ENCODE data around the gene POU3F1. TPM values are rescaled to one million over a fixed set of nuclear protein-coding genes. Genes with fewer than 3 reads are reported as not detected.

The POU3F1 gene
- total RNA-seq, 2 donors from 2014 or later: 0.20 to 0.46 TPM

GRCh38 chr1:38089712-38090360, 43.2 kb upstream of the POU3F1 start:
- H3K9ac ChIP-seq (ENCODE audit: extremely low read depth, low read length, poor library complexity, severe bottlenecking): no peak overlapping the region
- no peak overlapping the region for H3K27ac Mint-ChIP-seq
- no peak overlapping the region for H3K4me3 Mint-ChIP-seq
- no peaks in the 10 kb centered on the region for H3K36me3 Mint-ChIP-seq (ENCODE audit: low read depth)
- H3K9me3 Mint-ChIP-seq: no peaks in the 10 kb centered on the region
- H3K27ac ChIP-seq (ENCODE audit: low read depth, low read length): no peak overlapping the region
- no peaks in the 10 kb centered on the region for H3K4me1 ChIP-seq (ENCODE audit: control insufficient read depth, insufficient read depth, low read length)
- peaks cover 2% of the 10 kb centered on the region for H3K4me1 Mint-ChIP-seq
- no peaks in the 10 kb centered on the region for H3K27me3 ChIP-seq (ENCODE audit: control insufficient read depth, insufficient read depth, low read length, poor library complexity, severe bottlenecking)
- H3K27me3 Mint-ChIP-seq (ENCODE audit: insufficient read depth): peaks cover 9% of the 10 kb centered on the region
- H3K36me3 ChIP-seq (ENCODE audit: control insufficient read depth, insufficient read depth, low read length): no peaks in the 10 kb centered on the region
- 89% methylated on average over 9 to 11 of the region's 11 CpGs for WGBS, 2 experiments (ENCODE audit: insufficient coverage in 1 of 2, insufficient read length in 1 of 2)
- no peak overlapping the region for H3K4me3 ChIP-seq (ENCODE audit: low read length)
- no peaks in the 10 kb centered on the region for H3K9me3 ChIP-seq (ENCODE audit: control insufficient read depth, low read length)
- DNase-seq: no peak
- TF ChIP-seq, protein P1, sequence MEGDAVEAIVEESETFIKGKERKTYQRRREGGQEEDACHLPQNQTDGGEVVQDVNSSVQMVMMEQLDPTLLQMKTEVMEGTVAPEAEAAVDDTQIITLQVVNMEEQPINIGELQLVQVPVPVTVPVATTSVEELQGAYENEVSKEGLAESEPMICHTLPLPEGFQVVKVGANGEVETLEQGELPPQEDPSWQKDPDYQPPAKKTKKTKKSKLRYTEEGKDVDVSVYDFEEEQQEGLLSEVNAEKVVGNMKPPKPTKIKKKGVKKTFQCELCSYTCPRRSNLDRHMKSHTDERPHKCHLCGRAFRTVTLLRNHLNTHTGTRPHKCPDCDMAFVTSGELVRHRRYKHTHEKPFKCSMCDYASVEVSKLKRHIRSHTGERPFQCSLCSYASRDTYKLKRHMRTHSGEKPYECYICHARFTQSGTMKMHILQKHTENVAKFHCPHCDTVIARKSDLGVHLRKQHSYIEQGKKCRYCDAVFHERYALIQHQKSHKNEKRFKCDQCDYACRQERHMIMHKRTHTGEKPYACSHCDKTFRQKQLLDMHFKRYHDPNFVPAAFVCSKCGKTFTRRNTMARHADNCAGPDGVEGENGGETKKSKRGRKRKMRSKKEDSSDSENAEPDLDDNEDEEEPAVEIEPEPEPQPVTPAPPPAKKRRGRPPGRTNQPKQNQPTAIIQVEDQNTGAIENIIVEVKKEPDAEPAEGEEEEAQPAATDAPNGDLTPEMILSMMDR (conservative IDR thresholded peaks at IDR 0.05): no peak

DNA sequence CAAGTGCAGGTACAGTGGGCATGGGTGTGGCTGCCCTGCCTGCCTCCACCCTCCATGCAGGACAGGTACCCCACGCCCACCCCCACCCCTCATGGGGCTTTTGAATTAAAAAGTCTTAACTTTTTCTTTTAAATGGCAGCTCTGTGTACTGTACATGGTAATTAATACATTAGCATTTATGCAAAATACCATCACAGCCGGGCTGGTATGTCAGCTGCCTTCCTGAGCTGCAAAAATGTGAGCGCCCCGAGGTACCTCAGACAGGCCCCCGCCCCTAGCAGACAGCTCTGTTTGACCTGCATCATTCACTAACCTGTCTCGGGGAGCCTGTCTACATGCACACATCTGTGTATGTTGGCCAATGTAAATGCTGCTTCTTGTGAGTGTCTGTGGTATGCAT, 42.2 kb upstream of the POU3F1 start:
- H3K36me3 Mint-ChIP-seq (ENCODE audit: low read depth): no peaks in the 10 kb centered on the region
- TF ChIP-seq, protein P1 (conservative IDR thresholded peaks at IDR 0.05): no peak
- H3K9me3 Mint-ChIP-seq: no peaks in the 10 kb centered on the region
- no peak overlapping the region for H3K9ac ChIP-seq (ENCODE audit: extremely low read depth, low read length, poor library complexity, severe bottlenecking)
- no peaks in the 10 kb centered on the region for H3K27me3 ChIP-seq (ENCODE audit: control insufficient read depth, insufficient read depth, low read length, poor library complexity, severe bottlenecking)
- H3K27ac ChIP-seq (ENCODE audit: low read depth, low read length): no peak overlapping the region
- H3K27me3 Mint-ChIP-seq (ENCODE audit: insufficient read depth): peaks cover 9% of the 10 kb centered on the region
- no peak for DNase-seq
- whole genome bisulfite sequencing, 2 experiments (ENCODE audit: insufficient coverage in 1 of 2, insufficient read length in 1 of 2): 67 to 84% methylated on average over 5 to 6 of the region's 6 CpGs
- no peaks in the 10 kb centered on the region for H3K4me1 ChIP-seq (ENCODE audit: control insufficient read depth, insufficient read depth, low read length)
- H3K4me3 Mint-ChIP-seq: no peak overlapping the region
- H3K27ac Mint-ChIP-seq: no peak overlapping the region
- no peaks in the 10 kb centered on the region for H3K9me3 ChIP-seq (ENCODE audit: control insufficient read depth, low read length)
- H3K4me1 Mint-ChIP-seq: peaks cover 2% of the 10 kb centered on the region
- no peak overlapping the region for H3K4me3 ChIP-seq (ENCODE audit: low read length)
- no peaks in the 10 kb centered on the region for H3K36me3 ChIP-seq (ENCODE audit: control insufficient read depth, insufficient read depth, low read length)

GRCh38 chr1:38088366-38088765, 41.8 kb upstream of the POU3F1 start:
- H3K9me3 Mint-ChIP-seq: no peaks in the 10 kb centered on the region
- peak; percentile 74 for DNase-seq
- Histone ChIP-seq H3K4me3 (ENCODE audit: low read length) (no peak overlapping the region), H3K27ac (ENCODE audit: low read depth, low read length) (no peak overlapping the region), H3K27me3 (ENCODE audit: control insufficient read depth, insufficient read depth, low read length, poor library complexity, severe bottlenecking) (no peaks in the 10 kb centered on the region), H3K9ac (ENCODE audit: extremely low read depth, low read length, poor library complexity, severe bottlenecking) (no peak overlapping the region), H3K36me3 (ENCODE audit: control insufficient read depth, insufficient read depth, low read length) (no peaks in the 10 kb centered on the region), H3K4me1 (ENCODE audit: control insufficient read depth, insufficient read depth, low read length) (no peaks in the 10 kb centered on the region), H3K9me3 (ENCODE audit: control insufficient read depth, low read length) (no peaks in the 10 kb centered on the region)
- no peak overlapping the region for H3K27ac Mint-ChIP-seq
- 45 to 59% methylated on average over 3 to 6 of the region's 6 CpGs for WGBS, 2 experiments (ENCODE audit: insufficient coverage in 1 of 2, insufficient read length in 1 of 2)
- TF ChIP-seq, protein P1 (conservative IDR thresholded peaks at IDR 0.05): peak; percentile 37
- peaks cover 2% of the 10 kb centered on the region for H3K4me1 Mint-ChIP-seq
- peaks cover 9% of the 10 kb centered on the region for H3K27me3 Mint-ChIP-seq (ENCODE audit: insufficient read depth)
- H3K36me3 Mint-ChIP-seq (ENCODE audit: low read depth): no peaks in the 10 kb centered on the region
- no peak overlapping the region for H3K4me3 Mint-ChIP-seq
